NCI-H1105 treated with DMSO at 0.1 percent for 48 hours (cell line): ENCODE results near the gene RIPOR1.
A peak's percentile ranks its signal among the peaks of the same experiment; 100 is the strongest.
"Not testable (repeated sequence)": the region's sequence is repeated elsewhere in the genome, so short reads cannot be mapped to it uniquely, and the experiment has no call there.

ENCODE experiments used
- DNase-seq: peaks from one replicate; lab custom pipeline; 2025; lab: John Stamatoyannopoulos, UW

The RIPOR1 gene

GRCh38 chr16:67516296-67517154, 12.1 kb upstream of the RIPOR1 start:
- no peak for DNase-seq

GRCh38 chr16:67517155-67517445, 11.5 kb upstream of the RIPOR1 start:
- DNase-seq: no peak

GRCh38 chr16:67517661-67518423, 10.8 kb upstream of the RIPOR1 start:
- no peak for DNase-seq

- no peak for DNase-seq
Observed at GRCh38 chr16:67518676-67519075, 10.0 kb upstream of the RIPOR1 start.

- no peak for DNase-seq
Observed at GRCh38 chr16:67519242-67519641, 9.4 kb upstream of the RIPOR1 start.

- DNase-seq: peak; percentile 78
Observed at GRCh38 chr16:67521095-67521804, 7.4 kb upstream of the RIPOR1 start.

GRCh38 chr16:67525176-67525860, 3.3 kb upstream of the RIPOR1 start:
- no peak for DNase-seq

GRCh38 chr16:67526149-67526791, 2.4 kb upstream of the RIPOR1 start:
- no peak for DNase-seq

- no peak for DNase-seq
Observed at GRCh38 chr16:67528870-67529581, 397 bp downstream of the RIPOR1 start.

- no peak for DNase-seq
Observed at GRCh38 chr16:67529582-67530012, 968 bp downstream of the RIPOR1 start.

- no peak for DNase-seq
Observed at GRCh38 chr16:67530013-67530939, 1.6 kb downstream of the RIPOR1 start.

GRCh38 chr16:67531247-67531646, 2.6 kb downstream of the RIPOR1 start:
- no peak for DNase-seq

- DNase-seq: no peak
Observed at GRCh38 chr16:67533024-67533560, 4.5 kb downstream of the RIPOR1 start.

GRCh38 chr16:67533987-67534386, 5.4 kb downstream of the RIPOR1 start:
- DNase-seq: not testable (repeated sequence)

- DNase-seq: no peak
Observed at GRCh38 chr16:67534431-67534830, 5.8 kb downstream of the RIPOR1 start.

GRCh38 chr16:67535201-67535600, 6.6 kb downstream of the RIPOR1 start:
- no peak for DNase-seq

- DNase-seq: no peak
Observed at GRCh38 chr16:67537270-67537635, 8.6 kb downstream of the RIPOR1 start.

GRCh38 chr16:67537636-67538591, 9.3 kb downstream of the RIPOR1 start:
- no peak for DNase-seq
